Lower leg skin (tissue), 3 donors: ENCODE results near the gene CLEC2B.

Experiments
- POLR2A ChIP-seq, 2 donors: fragments of 450-650 bp; IDR thresholded peaks; one replicate each; pipeline ENCODE4 v1.6.1; 2016 to 2017; ENCODE audit warnings: antibody characterized with exemption in 2 of 2, mild to moderate bottlenecking in 1 of 2, moderate library complexity in 1 of 2
- TF ChIP-seq, protein P1 (sequence below), 3 donors: fragments of 450-650 bp; IDR thresholded peaks; one replicate each; pipeline ENCODE4 v1.5.1; 2016; ENCODE audit warnings: antibody characterized with exemption in 3 of 3, mild to moderate bottlenecking in 3 of 3, moderate library complexity in 2 of 3

DNA sequence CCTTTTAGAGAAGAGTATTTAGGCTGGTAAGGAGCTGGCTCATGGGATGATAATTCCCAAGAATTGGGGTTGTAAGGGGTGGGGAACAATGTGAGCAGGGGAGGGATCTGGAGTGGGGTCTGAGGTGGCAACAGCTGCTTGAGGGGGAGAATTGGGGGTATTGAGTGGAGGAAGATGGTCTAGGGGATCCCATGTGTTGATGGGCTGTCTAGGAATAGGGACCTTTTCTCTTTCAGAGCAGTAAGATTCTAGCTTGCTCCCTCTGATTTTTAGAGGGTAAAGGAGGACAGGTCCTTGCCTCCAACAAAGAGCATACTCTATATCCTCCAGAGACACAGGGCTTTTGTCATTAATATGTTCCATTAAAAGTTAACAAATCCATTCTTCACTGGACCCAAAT lies 40.6 kb upstream of the CLEC2B start:
- TF ChIP-seq, protein P1, sequence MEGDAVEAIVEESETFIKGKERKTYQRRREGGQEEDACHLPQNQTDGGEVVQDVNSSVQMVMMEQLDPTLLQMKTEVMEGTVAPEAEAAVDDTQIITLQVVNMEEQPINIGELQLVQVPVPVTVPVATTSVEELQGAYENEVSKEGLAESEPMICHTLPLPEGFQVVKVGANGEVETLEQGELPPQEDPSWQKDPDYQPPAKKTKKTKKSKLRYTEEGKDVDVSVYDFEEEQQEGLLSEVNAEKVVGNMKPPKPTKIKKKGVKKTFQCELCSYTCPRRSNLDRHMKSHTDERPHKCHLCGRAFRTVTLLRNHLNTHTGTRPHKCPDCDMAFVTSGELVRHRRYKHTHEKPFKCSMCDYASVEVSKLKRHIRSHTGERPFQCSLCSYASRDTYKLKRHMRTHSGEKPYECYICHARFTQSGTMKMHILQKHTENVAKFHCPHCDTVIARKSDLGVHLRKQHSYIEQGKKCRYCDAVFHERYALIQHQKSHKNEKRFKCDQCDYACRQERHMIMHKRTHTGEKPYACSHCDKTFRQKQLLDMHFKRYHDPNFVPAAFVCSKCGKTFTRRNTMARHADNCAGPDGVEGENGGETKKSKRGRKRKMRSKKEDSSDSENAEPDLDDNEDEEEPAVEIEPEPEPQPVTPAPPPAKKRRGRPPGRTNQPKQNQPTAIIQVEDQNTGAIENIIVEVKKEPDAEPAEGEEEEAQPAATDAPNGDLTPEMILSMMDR (IDR thresholded peaks at IDR 0.05), result no peak
- TF ChIP-seq POLR2A (IDR thresholded peaks at IDR 0.05), result no peak
